GM18868 (cell line): ENCODE results near the gene HOXA7.
A peak's percentile ranks its signal among the peaks of the same experiment; 100 is the strongest.

Experiments used
- ATAC-seq: cut with Tn5 transposase; IDR thresholded peaks from one replicate; pipeline ENCODE4 v1.9.1; 2021; ENCODE audit warnings: mild to moderate bottlenecking, moderate library complexity; ENCODE audit not compliant: unreplicated experiment

HOXA7 gene

DNA sequence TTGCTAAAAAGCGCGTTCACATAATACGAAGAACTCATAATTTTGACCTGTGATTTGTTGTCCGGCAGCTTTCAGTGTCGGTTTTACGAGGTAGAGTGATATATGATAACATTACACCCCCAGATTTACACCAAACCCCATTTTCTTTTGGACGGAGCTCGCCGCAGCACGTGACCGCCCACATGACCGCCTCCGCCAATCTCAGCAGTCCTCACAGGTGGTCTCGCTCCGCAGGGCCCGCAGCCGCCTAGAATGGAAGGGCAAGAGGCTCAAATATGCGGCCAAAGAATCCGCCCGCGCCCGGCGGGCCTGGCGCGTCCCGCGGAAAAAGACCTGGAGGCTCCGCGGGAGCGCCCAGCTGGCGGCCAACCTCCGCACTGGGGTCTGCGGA, at the start of gene HOXA7:
TSS of gene HOXA7 (minus strand) at position 168 of the 391 bp plus-strand sequence. CDS start at position 38, 130 bp downstream.
- no peak for ATAC-seq

GRCh38 chr7:27205325-27206280, 49.1 kb upstream of the HOXA7 start:
- ATAC-seq, result no peak

DNA sequence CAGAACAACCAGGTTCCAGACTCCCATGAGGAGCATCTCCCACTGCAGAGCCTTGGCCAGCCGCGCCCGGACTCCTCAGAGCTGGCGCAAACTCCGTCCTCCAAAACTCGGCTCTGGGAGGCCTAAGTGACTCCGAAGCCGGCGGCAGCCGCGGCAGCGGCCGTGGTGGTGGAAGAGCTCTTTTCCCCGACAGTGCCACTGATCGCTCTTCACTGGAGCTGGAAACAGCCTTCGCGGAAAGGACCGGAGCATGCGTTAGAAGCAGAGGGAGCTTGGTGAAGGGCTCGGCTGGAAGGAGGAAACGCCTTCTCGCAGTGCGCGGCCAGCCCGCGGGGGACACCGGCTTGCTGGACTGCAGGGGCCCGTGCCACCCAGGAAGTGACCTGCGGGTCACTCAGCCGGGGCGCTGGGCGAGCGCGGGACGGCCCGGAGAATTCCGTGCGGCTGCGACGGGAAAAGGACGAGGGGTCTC, 48.4 kb upstream of the HOXA7 start:
- no peak for ATAC-seq

- no peak for ATAC-seq
These were observed 47.6 kb upstream of the HOXA7 start for GRCh38 chr7:27203964-27204594.

GRCh38 chr7:27203365-27203953, 47.0 kb upstream of the HOXA7 start:
- no peak for ATAC-seq

DNA sequence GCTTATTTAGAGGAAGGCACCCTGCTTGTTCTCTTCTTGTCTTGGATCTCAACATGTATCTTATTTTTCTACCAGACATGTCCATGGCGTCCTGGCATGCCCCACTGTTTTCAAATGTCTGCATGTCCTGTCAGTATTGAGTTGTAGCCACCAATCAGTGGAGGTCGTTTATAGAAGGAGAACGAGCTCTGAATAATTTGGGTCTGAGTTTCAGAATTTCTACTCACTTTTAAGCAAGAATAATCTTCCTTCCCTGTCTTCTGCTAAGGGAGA, 46.3 kb upstream of the HOXA7 start:
- ATAC-seq, result no peak

DNA sequence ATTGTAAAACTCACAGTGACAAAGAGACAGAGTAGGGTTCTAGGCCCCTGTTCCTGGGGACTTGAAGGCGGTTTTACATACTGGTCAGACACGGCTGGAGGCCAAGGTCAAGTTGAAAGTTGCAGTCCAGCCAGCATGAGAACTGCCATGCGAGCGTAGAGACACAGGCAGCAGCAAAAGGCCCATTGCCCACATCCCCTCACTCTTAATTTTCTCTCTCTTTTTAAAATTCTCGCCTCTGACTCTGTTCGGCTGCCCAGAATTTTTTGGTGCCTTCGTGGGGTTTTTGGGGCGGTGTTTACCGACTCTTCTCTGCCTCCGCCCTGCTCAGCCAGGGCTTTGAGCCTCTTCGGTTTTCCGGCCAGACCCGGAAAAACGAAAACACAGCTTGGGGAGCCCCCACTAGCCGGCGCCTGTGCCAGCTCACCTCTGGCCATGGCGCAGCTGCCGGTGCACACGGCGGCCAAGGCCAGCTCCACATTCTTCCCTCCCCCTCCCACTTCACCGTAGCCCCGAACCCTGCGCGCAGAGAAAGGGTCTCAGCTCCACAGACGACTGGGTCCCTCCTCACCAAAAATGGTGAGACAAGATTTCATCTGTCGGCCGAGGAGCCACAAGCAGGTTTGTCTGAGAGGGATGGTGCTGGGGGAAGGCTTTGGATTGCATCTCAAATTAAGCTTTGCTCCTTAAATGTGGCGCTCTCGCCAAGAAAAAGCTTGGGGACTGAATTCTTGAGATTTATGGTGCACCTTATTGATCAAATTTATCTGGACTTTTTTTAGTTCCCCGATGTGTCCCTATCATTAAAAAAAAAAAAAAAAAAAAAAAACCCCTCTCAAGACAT, 45.8 kb upstream of the HOXA7 start:
- ATAC-seq, result no peak

- no peak for ATAC-seq
These were observed 45.1 kb upstream of the HOXA7 start for GRCh38 chr7:27201580-27202017.

- peak; percentile 36 for ATAC-seq
These were observed 44.5 kb upstream of the HOXA7 start for GRCh38 chr7:27200761-27201579.

DNA sequence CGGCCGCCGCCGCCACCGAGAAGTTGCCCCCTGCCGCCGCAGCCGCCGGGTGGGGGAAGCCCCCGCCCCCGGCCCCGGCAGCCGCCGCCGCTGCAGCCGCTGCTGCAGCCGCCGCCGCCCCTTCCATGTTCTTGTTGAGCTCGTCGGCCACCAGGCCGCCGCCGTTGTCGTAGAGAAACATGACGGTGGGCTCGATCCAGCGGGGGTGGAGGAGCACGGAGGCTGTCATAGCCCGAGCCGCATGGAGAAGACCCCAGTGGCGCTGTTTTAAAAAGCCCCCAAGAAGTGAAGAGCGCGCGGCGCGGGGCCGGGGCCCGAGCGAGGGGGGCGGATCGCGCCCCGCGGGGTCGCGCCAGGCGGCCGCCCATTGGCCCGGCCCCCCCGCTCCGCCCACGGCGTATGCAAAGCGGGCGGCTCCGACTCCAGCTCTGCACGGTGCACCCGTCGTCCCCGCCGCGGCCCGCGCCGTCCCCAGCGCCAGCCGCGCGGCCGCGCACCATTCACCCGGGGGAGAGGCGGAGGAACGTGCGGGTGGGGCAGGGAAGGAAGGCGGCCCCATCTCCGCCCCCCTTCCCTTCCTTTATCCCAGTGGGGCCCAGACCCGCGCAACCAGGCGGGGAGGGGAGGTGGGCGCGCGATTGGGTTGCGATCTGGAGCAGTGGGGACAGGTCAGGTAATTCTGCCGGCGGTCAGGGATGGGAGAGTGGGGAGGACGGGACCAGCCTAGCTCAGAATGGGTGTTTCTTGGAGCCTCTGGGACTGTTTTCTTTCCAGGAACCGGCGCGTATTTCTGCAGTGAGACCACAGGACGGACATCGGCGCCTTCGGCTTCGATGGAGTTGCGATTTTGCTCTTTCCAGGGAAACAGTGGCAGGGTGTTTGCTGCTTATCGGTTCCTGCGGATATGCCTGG, 43.6 kb upstream of the HOXA7 start, which contains the start of gene HOXA13:
TSS of gene HOXA13 (minus strand) at position 243 of the 912 bp plus-strand sequence. CDS start at position 229, 14 bp downstream.
- peak; percentile 63 for ATAC-seq

DNA sequence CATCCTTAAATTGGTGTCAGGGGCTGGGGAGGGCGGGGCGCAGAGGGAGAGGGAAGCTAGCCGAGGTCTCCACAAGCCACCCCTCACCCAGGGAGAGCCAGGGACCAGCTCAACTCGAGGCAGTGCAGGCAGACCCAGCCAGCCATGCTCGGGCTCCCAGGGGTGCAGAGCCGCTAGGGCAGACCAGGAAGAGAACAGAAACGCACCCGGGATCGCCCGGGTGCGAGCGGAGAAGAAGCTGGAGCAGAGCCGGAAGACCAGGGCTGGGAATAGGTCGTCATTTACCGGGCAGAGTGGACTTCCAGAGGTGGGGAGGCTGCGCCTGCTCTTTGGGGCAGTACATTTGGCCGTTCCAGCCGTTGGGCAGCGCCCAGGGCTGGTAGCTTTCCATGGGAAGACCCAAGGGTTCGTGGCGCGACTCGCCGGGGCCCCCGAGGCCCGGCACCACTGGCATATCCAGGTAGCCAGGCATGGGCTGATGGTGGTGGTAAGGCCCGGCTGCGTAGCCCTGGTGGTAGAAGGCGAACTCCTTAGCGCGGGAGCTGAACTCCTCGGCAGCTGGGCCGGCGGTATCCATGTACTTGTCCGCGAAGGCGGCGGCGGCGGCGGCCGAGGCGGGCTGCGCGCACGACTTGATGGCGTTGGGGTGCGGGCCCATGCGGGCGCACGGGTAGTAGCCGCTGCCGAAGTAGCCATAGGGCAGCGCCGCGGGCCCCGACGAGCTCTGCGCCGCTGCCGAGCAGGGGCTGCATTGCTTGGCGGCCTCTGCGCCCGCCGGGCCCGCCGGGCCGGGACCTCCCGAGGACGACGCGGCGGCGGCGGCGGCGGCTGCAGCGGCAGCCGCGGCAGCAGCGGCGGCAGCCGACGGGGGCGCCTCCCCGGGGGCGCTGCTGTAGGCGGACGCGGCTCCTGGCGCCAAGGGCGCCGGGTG, 42.7 kb upstream of the HOXA7 start:
- ATAC-seq, result peak; percentile 6

DNA sequence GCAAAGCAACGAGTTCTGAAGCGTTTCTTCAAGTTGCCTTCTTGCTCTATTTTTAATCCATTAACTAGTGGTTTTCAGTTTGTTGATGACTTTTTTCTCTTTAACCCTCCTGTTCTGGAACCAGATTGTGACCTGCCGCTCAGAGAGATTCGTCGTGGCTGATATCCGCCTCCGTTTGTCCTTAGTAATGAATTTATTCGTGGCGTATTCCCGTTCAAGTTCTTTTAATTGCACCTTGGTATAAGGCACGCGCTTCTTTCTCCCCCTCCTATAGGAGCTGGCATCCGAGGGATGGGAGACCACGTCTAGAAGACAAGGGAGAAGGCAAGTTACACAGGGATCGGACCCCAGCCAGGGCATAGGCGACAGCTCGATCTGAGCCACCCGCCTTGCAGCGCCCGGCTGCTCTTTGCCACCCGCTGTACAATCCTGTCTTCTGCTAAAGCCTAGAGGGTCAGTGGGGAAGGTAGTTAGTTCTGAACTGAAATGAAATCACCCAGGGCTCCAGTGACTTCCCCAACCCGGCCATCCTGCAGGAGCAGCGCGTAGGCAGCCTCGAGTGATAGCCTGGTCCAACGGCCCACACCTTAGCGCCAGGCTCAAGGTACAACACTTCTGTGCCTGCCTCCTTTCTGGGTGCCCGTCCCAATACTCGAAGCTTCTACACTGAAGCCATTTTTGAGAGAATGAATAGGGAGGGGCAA, 41.8 kb upstream of the HOXA7 start:
- no peak for ATAC-seq

DNA sequence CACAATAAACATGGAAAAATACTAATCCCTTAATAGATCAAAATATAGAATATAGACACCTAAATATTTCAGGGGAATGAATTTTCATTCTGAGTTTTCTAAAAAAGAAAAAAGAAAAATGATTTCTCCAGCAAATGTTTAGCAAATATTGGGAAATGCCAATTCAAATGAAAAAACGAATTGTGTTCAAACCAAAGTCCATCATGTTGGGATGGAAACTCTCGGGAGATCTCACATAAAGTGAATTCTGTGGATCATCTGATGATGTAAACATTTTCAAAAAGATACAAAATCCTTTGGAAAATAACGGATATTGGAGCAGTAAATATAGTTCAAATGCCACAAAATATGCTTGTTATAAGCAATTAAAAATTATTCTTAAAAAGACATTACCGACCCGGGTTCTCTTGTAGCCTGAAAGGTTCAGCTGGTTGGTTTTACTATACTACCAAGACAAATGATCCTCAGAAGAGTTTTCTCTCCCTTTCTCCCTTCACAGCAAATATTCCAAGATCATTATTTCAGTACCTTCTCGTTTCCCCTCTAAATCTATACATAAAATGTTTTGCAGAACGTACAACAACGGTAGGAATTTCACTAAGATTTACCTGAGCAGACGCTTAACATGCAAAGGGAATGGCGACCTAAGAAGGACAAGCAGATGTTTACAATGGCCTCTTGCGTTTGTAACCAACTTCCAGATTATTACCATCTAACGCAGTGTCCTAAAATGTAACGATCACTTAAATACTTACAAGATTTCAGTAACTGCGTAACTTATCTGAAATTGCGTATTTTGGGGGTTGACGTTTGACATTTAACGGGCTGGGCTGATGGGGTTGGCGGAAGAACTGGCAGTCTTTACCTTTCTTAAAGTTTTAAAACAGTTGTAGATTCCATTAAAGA, 40.9 kb upstream of the HOXA7 start:
- no peak for ATAC-seq

DNA sequence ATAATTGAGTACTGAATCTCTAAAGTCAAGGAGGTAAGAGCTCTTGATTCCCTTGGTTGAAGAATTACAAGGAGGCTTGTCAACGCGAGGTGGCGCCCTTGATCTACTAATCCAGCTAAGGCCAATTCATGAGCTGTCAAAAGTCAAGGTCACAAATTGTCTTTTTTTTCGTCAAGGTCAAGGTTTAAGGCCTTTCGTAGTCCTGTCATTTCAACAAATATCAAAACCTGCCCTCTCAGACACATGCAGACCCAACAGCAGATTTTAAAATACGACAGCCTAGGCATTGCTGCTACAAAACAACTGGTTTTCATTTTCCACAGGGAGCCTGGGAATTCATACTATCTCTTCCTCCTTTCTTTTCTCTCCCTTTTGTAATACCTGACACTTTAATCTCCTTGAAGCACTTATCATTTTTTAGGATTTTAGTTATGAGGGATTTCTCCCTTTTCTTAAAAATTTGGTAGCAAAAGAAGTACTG, 39.9 kb upstream of the HOXA7 start:
- no peak for ATAC-seq

DNA sequence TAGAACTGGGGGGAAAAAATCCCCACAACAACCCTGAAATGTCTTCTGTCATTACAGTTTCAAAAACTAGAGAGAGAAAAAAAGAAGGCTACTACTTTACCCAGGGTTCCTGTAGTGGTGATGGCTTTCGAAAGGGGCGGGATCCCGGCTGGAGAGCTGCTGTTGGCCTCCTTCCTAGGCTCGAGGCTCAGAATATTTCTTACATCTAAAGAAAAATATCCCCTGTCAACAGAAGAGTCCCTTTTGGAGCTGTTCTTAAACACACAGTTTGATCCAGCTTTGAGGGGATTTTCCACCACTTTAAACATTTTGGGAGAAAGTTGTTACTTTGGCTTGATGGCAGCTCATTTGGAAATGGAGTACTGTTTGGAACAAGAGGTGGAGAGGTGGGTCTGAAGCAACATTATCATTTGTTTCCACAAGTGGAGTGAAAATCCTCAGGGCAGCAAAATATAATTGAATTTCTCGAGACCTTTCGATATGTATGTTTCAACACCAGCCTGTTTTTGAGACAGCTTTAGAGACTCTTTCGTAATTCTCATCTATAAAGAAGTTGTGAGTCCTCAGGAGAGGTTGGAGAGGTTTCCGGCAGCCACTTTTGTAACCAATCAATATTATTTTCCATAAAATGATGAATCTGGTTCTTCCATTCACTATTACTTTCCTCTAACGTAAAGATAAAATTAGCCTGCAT, 38.4 kb upstream of the HOXA7 start:
- ATAC-seq, result no peak

GRCh38 chr7:27194002-27194352, 37.5 kb upstream of the HOXA7 start:
- ATAC-seq, result no peak
